CD14-positive monocyte (primary cell): ENCODE measurements around the gene ANK2. TPM values are rescaled to one million over a fixed set of nuclear protein-coding genes. Genes with fewer than 3 reads are reported as not detected.

ENCODE experiments used
- DNase-seq, 3 donors: peaks; one replicate each; pipeline ENCODE4 v3.0.0-alpha.2; 2011 to 2022
- H2AFZ ChIP-seq: 2 replicates; pipeline ENCODE4 v1.6.0; 2012; ENCODE audit warnings: mild to moderate bottlenecking, low read depth, low read length, inconsistent platforms; ENCODE audit not compliant: insufficient read depth, poor library complexity, severe bottlenecking
- H3K27ac ChIP-seq, 2 donors: 1 replicate in 1 of 2; 2 replicates in 1 of 2; pipeline ENCODE4 v1.5.1; 2012 to 2013; ENCODE audit warnings: low read length in 2 of 2, control low read depth in 1 of 2, inconsistent platforms in 1 of 2, low read depth in 1 of 2, mild to moderate bottlenecking in 1 of 2
- H3K27me3 ChIP-seq, 2 donors: one replicate each; pipeline versions ENCODE4 v1.6.0 to v1.6.1; 2011 to 2013; ENCODE audit warnings: low read length in 2 of 2; ENCODE audit not compliant: control insufficient read depth in 2 of 2, insufficient read depth in 2 of 2
- H3K36me3 ChIP-seq, 2 donors: replicated peaks in 1 of 2; 1 replicate in 1 of 2; 2 replicates in 1 of 2; pipeline versions ENCODE4 v1.5.1 to v1.6.1; 2012 to 2013; ENCODE audit warnings: low read length in 2 of 2, control low read depth in 1 of 2, inconsistent platforms in 1 of 2, mild to moderate bottlenecking in 1 of 2; ENCODE audit not compliant: insufficient read depth in 2 of 2, control insufficient read depth in 1 of 2
- H3K4me1 ChIP-seq, 2 donors: 1 replicate in 1 of 2; 2 replicates in 1 of 2; pipeline versions ENCODE4 v1.5.1 to v1.6.1; 2012 to 2013; ENCODE audit warnings: low read length in 2 of 2, control low read depth in 1 of 2, inconsistent platforms in 1 of 2, mild to moderate bottlenecking in 1 of 2, moderate library complexity in 1 of 2; ENCODE audit not compliant: insufficient read depth in 2 of 2, control insufficient read depth in 1 of 2
- H3K4me2 ChIP-seq: replicated peaks from 2 replicates; pipeline ENCODE3; 2012; ENCODE audit warnings: low read length, moderate library complexity, mild to moderate bottlenecking; ENCODE audit not compliant: poor library complexity, severe bottlenecking; ENCODE audit errors: extremely low read depth
- H3K4me3 ChIP-seq, 3 experiments: fragments of 200-600 bp in 1 of 3; sonication (generic) in 1 of 3; replicated peaks in 1 of 3; 1 replicate in 2 of 3; 2 replicates in 1 of 3; pipeline ENCODE4 v1.5.1; 2011 to 2013; ENCODE audit warnings: low read length in 3 of 3, mild to moderate bottlenecking in 3 of 3, control low read depth in 2 of 3, low read depth in 2 of 3, inconsistent platforms in 1 of 3, moderate library complexity in 1 of 3
- H3K79me2 ChIP-seq: 2 replicates; pipeline ENCODE4 v1.6.0; 2012; ENCODE audit warnings: mild to moderate bottlenecking, control low read depth, inconsistent platforms, low read length, moderate library complexity; ENCODE audit not compliant: insufficient read depth
- H3K9ac ChIP-seq: 2 replicates; pipeline ENCODE4 v1.6.0; 2017; ENCODE audit warnings: low read length, mild to moderate bottlenecking; ENCODE audit not compliant: insufficient read depth, poor library complexity, severe bottlenecking
- H3K9me3 ChIP-seq, 2 donors: replicated peaks in 1 of 2; 1 replicate in 1 of 2; 2 replicates in 1 of 2; pipeline versions ENCODE4 v1.5.1 to v1.6.1; 2012 to 2013; ENCODE audit warnings: low read length in 2 of 2, control low read depth in 1 of 2; ENCODE audit not compliant: control insufficient read depth in 1 of 2, insufficient read depth in 1 of 2
- H4K20me1 ChIP-seq: 2 replicates; pipeline ENCODE4 v1.6.0; 2012; ENCODE audit warnings: mild to moderate bottlenecking, low read length, control low read depth, moderate library complexity; ENCODE audit not compliant: insufficient read depth
- H3K27ac Mint-ChIP-seq, 7 donors: one replicate each; pipeline ENCODE4 v1.8.0; 2020; ENCODE audit warnings: mild to moderate bottlenecking in 7 of 7, mixed read lengths in 7 of 7, moderate library complexity in 6 of 7, inconsistent platforms in 2 of 7
- H3K27me3 Mint-ChIP-seq, 3 donors: one replicate each; pipeline ENCODE4 v1.8.0; 2021 to 2022; ENCODE audit warnings: low read depth in 3 of 3, mild to moderate bottlenecking in 3 of 3, mixed read lengths in 3 of 3, moderate library complexity in 3 of 3, inconsistent platforms in 1 of 3
- H3K36me3 Mint-ChIP-seq, 2 donors: one replicate each; pipeline ENCODE4 v1.8.0; 2020; ENCODE audit warnings: mixed read lengths in 2 of 2, inconsistent platforms in 1 of 2, mild to moderate bottlenecking in 1 of 2
- H3K4me1 Mint-ChIP-seq: one replicate; pipeline ENCODE4 v1.8.0; 2020; ENCODE audit warnings: mild to moderate bottlenecking, mixed read lengths
- H3K4me3 Mint-ChIP-seq, 2 donors: one replicate each; pipeline ENCODE4 v1.8.0; 2020; ENCODE audit warnings: mild to moderate bottlenecking in 2 of 2, mixed read lengths in 2 of 2, moderate library complexity in 1 of 2
- H3K9me3 Mint-ChIP-seq, 7 donors: one replicate each; pipeline ENCODE4 v1.8.0; 2020 to 2022; ENCODE audit warnings: mixed read lengths in 7 of 7, mild to moderate bottlenecking in 6 of 7, moderate library complexity in 6 of 7, inconsistent platforms in 2 of 7
- intact Hi-C, 2 donors: fragments of 100-400 bp; cut with micrococcal nuclease; formaldehyde crosslinking; loops; one replicate each; pipeline versions ENCODE4 v1.15.0 to v1.15.1; 2023
- polyA plus RNA-seq, 3 donors: library from polyadenylated mRNA; depleted of rRNA in 1 of 3; unstranded in 2 of 3; stranded (reverse) in 1 of 3; fragments of 300-500 nt in 2 of 3; fragments of >200 nt in 1 of 3; fragmentation: Illumina TruSeq in 2 of 3; gene quantifications; 1 replicate in 2 of 3; 2 replicates in 1 of 3; pipeline ENCODE4 v1.2.3, GENCODE V29; 2012 to 2021
- TF ChIP-seq, protein P1 (sequence below): fragments of 200-600 bp; IDR thresholded peaks from one replicate; pipeline ENCODE4 v1.8.0; 2022; ENCODE audit warnings: antibody characterized with exemption, mild to moderate bottlenecking

ANK2 gene
- polyA plus RNA-seq, 3 donors: not detected

DNA sequence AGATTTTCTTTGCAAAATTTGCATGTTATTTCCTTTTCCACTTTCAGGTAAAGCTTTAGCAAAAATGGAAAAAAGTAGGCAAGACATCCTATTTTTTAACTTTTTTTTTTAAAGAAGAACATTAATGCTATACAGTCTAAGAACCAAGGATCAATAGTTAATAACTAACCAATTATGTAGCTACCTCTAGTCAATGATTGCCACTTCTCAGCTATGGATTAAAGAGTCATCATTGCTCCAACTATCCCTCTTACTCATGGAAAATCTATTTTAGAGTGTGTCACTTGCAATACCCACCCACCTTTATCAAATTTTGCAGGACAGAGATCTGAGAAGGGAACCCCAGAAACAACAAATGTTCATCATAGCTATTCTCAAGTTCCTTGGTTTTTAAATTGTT is 223.1 kb downstream of the ANK2 start:
- no peak for DNase-seq
- Histone ChIP-seq H3K9ac (no peak overlapping the region), H3K4me2 (no peak overlapping the region), H3K4me1 (no peaks in the 10 kb centered on the region), H3K79me2 (no peaks in the 10 kb centered on the region), H2AFZ (no peak overlapping the region), H3K27me3 (no peaks in the 10 kb centered on the region), H3K9me3 (peaks cover 0 to 4% of the 10 kb centered on the region in 2 donors), H3K4me3 (no peak overlapping the region), H4K20me1 (no peaks in the 10 kb centered on the region), H3K27ac (no peak overlapping the region), H3K36me3 (no peaks in the 10 kb centered on the region)
- intact Hi-C loops: no loop called here
- Mint-ChIP-seq H3K27ac (no peak overlapping the region), H3K4me3 (no peak overlapping the region), H3K27me3 (peaks cover 0 to 6% (median 0%) of the 10 kb centered on the region in 3 donors), H3K36me3 (no peaks in the 10 kb centered on the region), H3K9me3 (peaks cover 0 to 4% (median 0%) of the 10 kb centered on the region in 7 donors), H3K4me1 (no peaks in the 10 kb centered on the region)
- TF ChIP-seq, protein P1, sequence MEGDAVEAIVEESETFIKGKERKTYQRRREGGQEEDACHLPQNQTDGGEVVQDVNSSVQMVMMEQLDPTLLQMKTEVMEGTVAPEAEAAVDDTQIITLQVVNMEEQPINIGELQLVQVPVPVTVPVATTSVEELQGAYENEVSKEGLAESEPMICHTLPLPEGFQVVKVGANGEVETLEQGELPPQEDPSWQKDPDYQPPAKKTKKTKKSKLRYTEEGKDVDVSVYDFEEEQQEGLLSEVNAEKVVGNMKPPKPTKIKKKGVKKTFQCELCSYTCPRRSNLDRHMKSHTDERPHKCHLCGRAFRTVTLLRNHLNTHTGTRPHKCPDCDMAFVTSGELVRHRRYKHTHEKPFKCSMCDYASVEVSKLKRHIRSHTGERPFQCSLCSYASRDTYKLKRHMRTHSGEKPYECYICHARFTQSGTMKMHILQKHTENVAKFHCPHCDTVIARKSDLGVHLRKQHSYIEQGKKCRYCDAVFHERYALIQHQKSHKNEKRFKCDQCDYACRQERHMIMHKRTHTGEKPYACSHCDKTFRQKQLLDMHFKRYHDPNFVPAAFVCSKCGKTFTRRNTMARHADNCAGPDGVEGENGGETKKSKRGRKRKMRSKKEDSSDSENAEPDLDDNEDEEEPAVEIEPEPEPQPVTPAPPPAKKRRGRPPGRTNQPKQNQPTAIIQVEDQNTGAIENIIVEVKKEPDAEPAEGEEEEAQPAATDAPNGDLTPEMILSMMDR: no peak

DNA sequence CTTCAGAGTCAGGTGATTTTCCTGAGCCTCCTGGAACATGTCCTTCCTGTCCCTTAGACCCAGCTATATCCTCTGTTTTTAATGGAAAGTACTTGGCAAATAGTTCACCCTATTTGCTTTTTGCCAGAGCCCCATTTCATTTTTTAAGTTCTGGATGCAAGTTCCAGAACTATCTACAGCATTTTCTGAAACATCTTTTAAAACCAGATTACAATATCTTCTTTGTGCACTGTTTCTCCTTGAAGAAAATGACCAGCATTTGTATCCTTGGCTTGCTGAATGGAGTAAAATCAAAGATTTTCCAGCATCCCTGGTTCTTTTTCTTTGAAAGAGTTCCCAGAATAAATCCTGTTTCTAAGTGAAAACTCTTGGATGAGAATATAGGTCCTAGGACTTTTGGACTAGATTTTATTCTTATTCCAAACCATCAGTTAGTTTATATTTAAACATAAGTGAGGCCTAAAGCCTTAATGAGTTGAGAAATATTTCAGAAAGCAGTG is 224.3 kb downstream of the ANK2 start:
- H4K20me1 ChIP-seq: no peaks in the 10 kb centered on the region
- H3K27me3 Mint-ChIP-seq: peaks cover 0 to 6% (median 0%) of the 10 kb centered on the region in 3 donors
- no peak overlapping the region for H3K4me3 ChIP-seq
- H3K27me3 ChIP-seq: no peaks in the 10 kb centered on the region
- H3K9ac ChIP-seq: no peak overlapping the region
- no peak for DNase-seq
- H3K9me3 ChIP-seq: peaks cover 0 to 4% of the 10 kb centered on the region in 2 donors
- H3K27ac Mint-ChIP-seq: no peak overlapping the region
- H3K36me3 ChIP-seq: no peaks in the 10 kb centered on the region
- TF ChIP-seq, protein P1: no peak
- H3K36me3 Mint-ChIP-seq: no peaks in the 10 kb centered on the region
- no peak overlapping the region for H3K4me3 Mint-ChIP-seq
- H2AFZ ChIP-seq: no peak overlapping the region
- no peak overlapping the region for H3K4me2 ChIP-seq
- intact Hi-C loops: no loop called here
- H3K27ac ChIP-seq: no peak overlapping the region
- no peaks in the 10 kb centered on the region for H3K4me1 Mint-ChIP-seq
- peaks cover 0 to 3% (median 0%) of the 10 kb centered on the region in 7 donors for H3K9me3 Mint-ChIP-seq
- no peaks in the 10 kb centered on the region for H3K79me2 ChIP-seq
- H3K4me1 ChIP-seq: no peaks in the 10 kb centered on the region
